Prostate gland (tissue), 2 donors: ENCODE results near the gene BAIAP2.

Experiments
- POLR2A ChIP-seq: fragments of 450-650 bp; IDR thresholded peaks from one replicate; pipeline ENCODE4 v1.6.1; 2016; ENCODE audit warnings: antibody characterized with exemption, mild to moderate bottlenecking
- POLR2AphosphoS5 ChIP-seq: sonication (generic); formaldehyde crosslinking; IDR thresholded peaks from one replicate; pipeline ENCODE4 v1.6.1; 2017; ENCODE audit warnings: antibody characterized with exemption
- TF ChIP-seq, protein P1 (sequence below), 4 experiments: fragments of 200-600 bp in 2 of 4; fragments of 450-650 bp in 2 of 4; sonication (generic) in 2 of 4; IDR thresholded peaks; 1 replicate in 3 of 4; 2 replicates in 1 of 4; pipeline ENCODE4 v1.5.1; 2016 to 2019; ENCODE audit warnings: antibody characterized with exemption in 4 of 4, mild to moderate bottlenecking in 2 of 4, moderate library complexity in 2 of 4

DNA sequence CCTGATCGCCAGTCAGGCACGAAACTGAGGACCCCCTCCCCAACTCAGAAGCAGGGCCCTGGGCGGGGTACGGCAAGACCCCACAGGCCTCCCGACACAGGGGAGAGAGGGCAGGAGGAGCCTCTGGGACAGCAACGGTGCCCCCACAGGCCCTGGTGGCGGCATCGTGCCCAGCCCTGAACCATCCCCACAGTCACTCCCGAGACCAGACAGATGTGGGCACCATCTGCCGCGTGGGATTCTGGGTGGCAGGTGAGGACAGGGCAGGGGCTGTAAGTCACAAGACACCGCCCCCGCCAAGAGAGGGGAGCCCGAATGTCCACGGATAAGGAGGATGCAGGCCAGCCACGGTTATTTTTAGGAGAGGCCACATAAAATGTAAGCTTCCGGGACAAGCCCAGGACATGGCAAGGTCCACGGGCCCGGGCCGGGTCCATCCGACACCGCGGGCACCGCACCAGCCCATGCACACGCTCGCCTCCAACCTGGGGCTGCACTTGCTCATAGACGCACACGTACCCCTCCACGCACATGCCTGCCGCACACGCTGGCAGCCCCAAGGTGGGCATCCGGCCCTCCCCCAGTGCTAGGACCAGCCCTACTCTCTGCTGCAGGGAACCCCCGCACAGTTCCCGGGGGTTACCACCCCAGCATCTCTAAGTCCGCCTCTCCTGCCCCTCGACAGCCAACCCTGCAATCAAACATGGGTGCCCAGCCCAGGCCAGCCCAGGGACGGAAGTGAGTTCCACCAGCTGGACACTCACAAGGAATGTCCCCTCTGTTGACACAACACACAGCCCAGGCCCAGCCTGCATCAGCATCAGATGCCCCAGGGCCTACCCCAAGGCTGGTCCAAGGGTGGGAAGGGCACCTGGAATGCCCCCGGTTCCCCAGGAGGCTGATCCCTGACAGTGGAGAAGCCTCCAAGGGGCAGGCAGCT is 122.2 kb downstream of the BAIAP2 start:
- TF ChIP-seq POLR2A = no peak
- TF ChIP-seq, protein P1, sequence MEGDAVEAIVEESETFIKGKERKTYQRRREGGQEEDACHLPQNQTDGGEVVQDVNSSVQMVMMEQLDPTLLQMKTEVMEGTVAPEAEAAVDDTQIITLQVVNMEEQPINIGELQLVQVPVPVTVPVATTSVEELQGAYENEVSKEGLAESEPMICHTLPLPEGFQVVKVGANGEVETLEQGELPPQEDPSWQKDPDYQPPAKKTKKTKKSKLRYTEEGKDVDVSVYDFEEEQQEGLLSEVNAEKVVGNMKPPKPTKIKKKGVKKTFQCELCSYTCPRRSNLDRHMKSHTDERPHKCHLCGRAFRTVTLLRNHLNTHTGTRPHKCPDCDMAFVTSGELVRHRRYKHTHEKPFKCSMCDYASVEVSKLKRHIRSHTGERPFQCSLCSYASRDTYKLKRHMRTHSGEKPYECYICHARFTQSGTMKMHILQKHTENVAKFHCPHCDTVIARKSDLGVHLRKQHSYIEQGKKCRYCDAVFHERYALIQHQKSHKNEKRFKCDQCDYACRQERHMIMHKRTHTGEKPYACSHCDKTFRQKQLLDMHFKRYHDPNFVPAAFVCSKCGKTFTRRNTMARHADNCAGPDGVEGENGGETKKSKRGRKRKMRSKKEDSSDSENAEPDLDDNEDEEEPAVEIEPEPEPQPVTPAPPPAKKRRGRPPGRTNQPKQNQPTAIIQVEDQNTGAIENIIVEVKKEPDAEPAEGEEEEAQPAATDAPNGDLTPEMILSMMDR (IDR thresholded peaks at IDR 0.05) = no peak
- TF ChIP-seq POLR2AphosphoS5 = no peak
